Fibroblast of the aortic adventitia (primary cell): ENCODE results near the gene ABCG2. TPM values are rescaled to one million over a fixed set of nuclear protein-coding genes. Genes with fewer than 3 reads are reported as not detected.

Experiments
- DNase-seq: peaks from one replicate; pipeline ENCODE4 v3.0.0-alpha.2; 2010; ENCODE audit warnings: low read depth
- H3K4me3 ChIP-seq: 2 replicates; pipeline ENCODE4 v1.5.1; 2011; ENCODE audit warnings: low read depth, mild to moderate bottlenecking, control low read depth, low read length, moderate library complexity
- total RNA-seq: library from RNA; depleted of rRNA; stranded (reverse); fragments of >200 nt; gene quantifications from 2 replicates; pipeline ENCODE4 v1.2.3, GENCODE V29; 2012; ENCODE audit warnings: low replicate concordance
- TF ChIP-seq, protein P1 (sequence below): IDR thresholded peaks from 2 replicates; pipeline ENCODE4 v1.5.1; 2011; ENCODE audit warnings: mild to moderate bottlenecking, low read length, control low read depth, inconsistent platforms; ENCODE audit not compliant: insufficient read depth

Gene ABCG2
- total RNA-seq, 1 donor, result 7.0 TPM

DNA sequence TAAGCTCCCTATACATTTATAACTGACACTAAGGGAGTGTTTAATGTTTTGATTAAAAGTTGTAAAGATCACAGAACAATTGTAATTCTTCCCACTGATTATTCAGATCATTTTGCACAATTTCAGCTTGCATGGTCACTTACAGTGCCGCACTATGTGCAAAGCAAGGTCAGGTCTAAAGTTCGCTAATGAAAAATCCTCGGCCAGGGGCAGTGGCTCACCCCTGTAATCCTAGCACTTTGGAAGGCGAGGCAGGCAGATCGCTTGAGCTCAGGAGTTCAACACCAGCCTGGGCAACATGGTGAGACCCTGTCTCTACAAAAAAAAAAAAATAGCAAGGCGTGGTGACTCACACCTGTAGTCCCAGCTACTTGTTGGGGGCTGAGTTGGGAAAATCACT is 94.0 kb downstream of the ABCG2 start:
- no peak for DNase-seq
- H3K4me3 ChIP-seq, result no peak overlapping the region
- TF ChIP-seq, protein P1, sequence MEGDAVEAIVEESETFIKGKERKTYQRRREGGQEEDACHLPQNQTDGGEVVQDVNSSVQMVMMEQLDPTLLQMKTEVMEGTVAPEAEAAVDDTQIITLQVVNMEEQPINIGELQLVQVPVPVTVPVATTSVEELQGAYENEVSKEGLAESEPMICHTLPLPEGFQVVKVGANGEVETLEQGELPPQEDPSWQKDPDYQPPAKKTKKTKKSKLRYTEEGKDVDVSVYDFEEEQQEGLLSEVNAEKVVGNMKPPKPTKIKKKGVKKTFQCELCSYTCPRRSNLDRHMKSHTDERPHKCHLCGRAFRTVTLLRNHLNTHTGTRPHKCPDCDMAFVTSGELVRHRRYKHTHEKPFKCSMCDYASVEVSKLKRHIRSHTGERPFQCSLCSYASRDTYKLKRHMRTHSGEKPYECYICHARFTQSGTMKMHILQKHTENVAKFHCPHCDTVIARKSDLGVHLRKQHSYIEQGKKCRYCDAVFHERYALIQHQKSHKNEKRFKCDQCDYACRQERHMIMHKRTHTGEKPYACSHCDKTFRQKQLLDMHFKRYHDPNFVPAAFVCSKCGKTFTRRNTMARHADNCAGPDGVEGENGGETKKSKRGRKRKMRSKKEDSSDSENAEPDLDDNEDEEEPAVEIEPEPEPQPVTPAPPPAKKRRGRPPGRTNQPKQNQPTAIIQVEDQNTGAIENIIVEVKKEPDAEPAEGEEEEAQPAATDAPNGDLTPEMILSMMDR, result no peak

DNA sequence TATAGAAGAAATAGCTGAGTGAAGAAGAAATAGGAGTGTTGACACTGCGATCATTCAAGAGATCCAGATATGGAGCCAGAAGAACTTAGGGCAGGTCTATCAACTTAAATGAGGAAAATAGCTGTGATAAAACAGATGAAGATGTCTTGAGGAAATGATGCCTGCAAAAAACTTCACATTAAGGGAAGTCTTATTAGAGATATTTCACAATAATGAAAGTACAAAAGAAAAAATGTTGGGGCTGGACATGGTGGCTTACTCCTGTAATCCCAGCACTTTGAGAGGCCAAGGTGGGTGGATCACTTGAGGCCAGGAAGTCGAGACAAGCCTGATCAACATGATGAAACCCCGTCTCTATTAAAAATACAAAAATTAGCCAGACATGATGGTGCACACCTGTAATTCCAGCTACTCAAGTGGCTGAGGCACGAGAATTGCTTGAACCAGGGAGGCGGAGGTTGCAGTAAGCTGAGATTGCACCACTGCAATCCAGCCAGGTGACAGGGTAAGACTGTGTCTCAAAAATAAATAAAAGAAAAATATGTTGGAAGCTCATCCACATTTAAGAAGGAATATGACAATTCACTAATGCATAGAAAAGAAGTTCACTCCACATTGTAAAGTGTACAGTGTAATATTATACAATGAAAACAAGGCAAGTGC is 94.7 kb downstream of the ABCG2 start:
- no peak overlapping the region for H3K4me3 ChIP-seq
- TF ChIP-seq, protein P1, result no peak
- no peak for DNase-seq

DNA sequence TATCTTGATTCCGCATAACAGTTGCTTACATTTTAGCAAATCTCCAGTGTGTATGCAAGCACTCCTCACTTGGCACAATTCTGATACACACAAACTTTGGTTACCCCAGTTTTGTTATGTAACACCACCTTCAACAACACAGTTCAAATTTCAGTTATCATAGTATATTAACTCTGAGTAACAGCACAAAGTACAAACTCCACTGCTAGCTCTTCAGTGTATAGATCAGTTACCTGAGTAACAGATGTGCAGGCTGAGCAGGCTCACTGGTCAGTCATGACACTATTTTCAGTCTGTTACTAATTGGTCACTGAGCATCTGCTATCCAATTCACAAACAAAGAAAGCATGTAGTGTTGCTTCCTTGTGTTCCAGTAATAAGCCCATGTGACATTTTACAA is 95.6 kb downstream of the ABCG2 start:
- no peak for DNase-seq
- H3K4me3 ChIP-seq, result no peak overlapping the region
- TF ChIP-seq, protein P1, result no peak

DNA sequence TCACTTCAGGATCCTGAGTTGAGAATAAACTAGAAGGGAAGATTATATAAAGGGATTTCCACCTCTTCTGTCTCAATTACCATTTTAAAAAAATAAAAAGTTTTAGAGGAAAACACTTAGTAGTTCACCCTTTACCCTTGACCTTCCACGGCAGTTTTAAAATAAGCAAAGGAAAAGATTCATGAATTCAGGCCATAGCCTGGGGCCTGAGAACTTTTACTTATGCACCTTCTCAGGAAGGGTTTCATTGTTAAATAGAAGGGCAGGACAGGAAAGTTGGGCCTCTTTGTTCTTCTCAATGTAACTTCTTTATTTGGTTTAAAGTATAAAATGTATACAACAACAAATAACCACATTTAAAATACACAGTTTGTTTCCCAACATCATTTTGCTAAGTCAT is 96.1 kb downstream of the ABCG2 start:
- TF ChIP-seq, protein P1, result no peak
- H3K4me3 ChIP-seq, result no peak overlapping the region
- no peak for DNase-seq

DNA sequence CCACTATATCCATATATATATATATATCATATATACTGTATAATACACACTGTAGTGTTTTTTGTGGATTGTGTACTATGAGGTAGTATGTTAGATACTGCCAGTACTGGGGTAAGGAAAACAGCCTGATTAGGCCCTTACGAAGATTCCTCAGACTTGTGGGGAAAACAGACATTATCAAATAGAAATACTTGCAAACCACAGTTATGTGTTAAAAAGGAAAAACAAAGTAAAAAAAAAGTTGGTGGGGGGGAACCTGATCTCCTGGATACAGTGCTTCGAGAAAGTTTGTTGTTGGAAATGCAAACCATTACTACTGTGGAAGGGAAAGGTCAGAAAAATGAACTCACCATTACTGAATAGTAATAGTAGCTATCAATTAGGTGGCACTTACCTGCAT is 98.0 kb downstream of the ABCG2 start:
- DNase-seq, result no peak
- TF ChIP-seq, protein P1, result no peak
- H3K4me3 ChIP-seq, result no peak overlapping the region

DNA sequence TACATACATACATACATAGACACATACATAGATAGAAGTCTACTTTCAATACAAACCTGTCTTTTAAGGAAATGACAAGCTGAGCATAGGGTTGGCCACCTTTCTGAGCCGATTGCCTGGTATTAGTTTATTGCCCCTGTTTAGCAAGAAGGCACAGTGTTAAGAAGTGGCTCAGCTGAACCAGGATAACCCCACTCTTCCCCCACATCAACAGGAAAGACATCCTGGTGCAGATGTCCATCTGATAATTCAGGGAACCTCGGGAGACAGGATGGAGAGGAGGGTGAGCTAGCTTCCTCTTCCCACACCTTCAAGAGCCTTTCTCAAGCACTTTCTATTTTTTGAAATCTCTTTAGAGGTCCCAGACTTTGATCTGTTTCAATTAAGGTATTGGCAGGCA is 98.7 kb downstream of the ABCG2 start:
- TF ChIP-seq, protein P1, result no peak
- no peak overlapping the region for H3K4me3 ChIP-seq
- no peak for DNase-seq

DNA sequence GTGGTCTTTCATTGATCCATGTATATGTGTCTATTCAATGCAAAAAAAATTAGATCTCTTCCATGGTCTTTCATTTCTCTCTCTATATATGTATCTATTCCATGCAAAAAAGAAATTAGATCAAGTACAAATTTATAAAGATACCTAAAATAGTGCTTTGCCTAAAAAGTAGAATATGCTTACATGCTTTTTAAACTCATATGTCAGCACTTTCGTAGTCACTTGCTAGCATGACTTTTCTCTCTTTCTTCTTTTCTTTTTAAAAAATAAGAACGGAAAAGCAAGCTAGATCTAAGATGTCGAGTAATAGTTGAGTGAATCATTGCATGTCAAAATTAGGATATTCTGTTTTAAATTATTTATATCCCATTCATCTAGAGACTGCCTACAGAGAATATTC is 100.1 kb downstream of the ABCG2 start:
- DNase-seq, result no peak
- no peak overlapping the region for H3K4me3 ChIP-seq
- TF ChIP-seq, protein P1, result no peak
